AG09309 (cell line): Measurements from ENCODE around the gene TECPR2.

Source experiments
- DNase-seq: peaks from one replicate; pipeline ENCODE4 v3.0.0-alpha.2; 2010; ENCODE audit warnings: low read depth
- H3K4me3 ChIP-seq: 2 replicates; pipeline ENCODE4 v1.5.1; 2011; ENCODE audit warnings: mild to moderate bottlenecking, low read depth, low read length, moderate library complexity; ENCODE audit not compliant: control insufficient read depth
- CTCF ChIP-seq: IDR thresholded peaks from 2 replicates; pipeline ENCODE4 v1.5.1; 2011; ENCODE audit warnings: mild to moderate bottlenecking, low read depth, low read length, inconsistent platforms; ENCODE audit not compliant: insufficient read depth, control insufficient read depth; ENCODE audit errors: missing control alignments

Gene TECPR2

DNA sequence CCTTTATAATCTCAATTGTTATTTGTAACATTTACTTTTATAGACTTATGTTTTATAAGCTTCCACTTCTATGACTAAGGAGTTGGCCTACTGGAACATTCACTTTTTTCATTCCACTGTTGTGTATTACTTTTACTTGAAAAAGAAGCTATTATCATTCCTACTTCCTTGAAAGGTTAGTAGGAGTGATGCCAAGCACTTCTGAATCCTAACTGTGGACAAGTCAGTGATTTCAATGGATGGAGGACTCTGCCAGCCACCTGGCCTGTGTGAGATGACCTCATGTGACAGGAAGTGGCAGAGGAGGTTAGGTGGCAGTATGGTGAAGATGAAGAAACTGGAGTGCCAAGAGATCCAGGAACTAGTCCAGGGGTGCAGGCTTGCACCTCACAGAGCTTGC is 46.0 kb downstream of the TECPR2 start:
- no peak for TF ChIP-seq CTCF
- no peak for DNase-seq
- H3K4me3 ChIP-seq: no peak overlapping the region

DNA sequence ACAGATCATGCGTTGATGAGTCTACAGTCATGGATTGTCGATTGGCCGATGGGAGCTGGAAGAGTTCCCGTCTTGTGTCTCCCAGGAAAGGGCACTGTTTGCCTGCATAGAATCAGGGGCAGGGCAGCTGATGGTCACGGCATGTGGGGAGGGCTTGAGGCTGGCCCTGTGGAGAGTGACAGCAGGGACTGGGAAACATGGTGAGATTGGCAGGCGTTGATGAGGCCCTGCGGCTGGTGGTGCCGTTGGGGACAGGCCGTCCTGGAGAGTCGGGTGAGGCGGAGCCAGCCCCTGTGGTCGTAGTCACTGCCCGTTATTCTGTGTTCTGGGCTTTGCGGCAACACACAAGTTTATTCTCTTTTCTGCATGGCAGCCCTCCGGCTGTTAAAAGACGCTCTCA is 52.9 kb downstream of the TECPR2 start:
- TF ChIP-seq CTCF: no peak
- H3K4me3 ChIP-seq: no peak overlapping the region
- no peak for DNase-seq

DNA sequence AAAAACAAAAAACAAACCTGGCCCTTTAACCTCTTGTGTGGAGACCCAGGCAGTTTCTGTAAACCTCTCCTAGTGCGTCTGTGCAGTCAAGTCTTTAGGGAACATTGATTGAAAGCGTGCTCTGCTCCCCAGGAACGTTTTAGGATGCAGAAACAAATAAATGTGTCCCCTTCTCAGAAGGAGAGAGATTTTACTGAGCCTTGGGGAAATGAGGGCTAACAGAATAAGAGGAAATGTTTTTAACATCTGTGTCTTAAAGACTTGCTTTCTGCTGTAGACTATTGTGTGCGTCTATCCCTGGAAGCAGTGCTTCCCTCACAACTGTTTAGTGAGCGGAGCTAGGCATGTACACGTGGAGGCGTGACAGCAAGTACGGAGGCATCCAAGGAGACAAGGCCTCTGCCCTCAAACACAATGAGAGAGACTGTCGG is 54.3 kb downstream of the TECPR2 start:
- DNase-seq: no peak
- no peak overlapping the region for H3K4me3 ChIP-seq
- no peak for TF ChIP-seq CTCF

DNA sequence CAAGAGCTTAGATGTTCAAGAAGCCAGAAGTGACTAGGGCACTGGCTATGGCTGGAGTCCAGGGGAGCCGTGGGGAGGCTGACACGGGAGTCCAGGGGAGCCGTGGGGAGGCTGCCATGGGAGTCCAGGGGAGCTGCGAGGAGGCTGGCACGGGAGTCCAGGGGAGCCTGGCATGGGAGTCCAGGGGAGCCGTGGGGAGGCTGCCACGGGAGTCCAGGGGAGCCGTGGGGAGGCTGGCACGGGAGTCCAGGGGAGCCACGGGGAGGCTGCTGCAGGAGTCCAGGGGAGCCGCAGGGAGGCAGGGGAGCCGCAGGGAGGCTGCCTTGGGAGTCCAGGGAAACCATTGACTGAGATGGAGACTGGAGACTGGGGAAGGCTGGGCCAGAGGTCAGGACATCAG is 54.9 kb downstream of the TECPR2 start:
- TF ChIP-seq CTCF: no peak
- no peak for DNase-seq
- H3K4me3 ChIP-seq: no peak overlapping the region

GRCh38 chr14:102418169-102418852 is 55.6 kb downstream of the TECPR2 start:
- no peak for DNase-seq
- no peak for TF ChIP-seq CTCF
- no peak overlapping the region for H3K4me3 ChIP-seq

GRCh38 chr14:102418853-102419240 is 56.1 kb downstream of the TECPR2 start:
- TF ChIP-seq CTCF: no peak
- no peak for DNase-seq
- no peak overlapping the region for H3K4me3 ChIP-seq
